Muscle of leg (tissue), 11 donors: Measurements from ENCODE around the gene ZBTB47. TPM values are rescaled to one million over a fixed set of nuclear protein-coding genes. Genes with fewer than 3 reads are reported as not detected.

Source experiments
- DNase-seq: peaks from one replicate; pipeline ENCODE4 v3.0.0; 2013
- H3K27ac ChIP-seq: one replicate; pipeline ENCODE4 v1.5.1; 2013; ENCODE audit warnings: mild to moderate bottlenecking, low read length, control low read depth
- H3K27me3 ChIP-seq: one replicate; pipeline ENCODE4 v1.6.1; 2013; ENCODE audit warnings: low read length; ENCODE audit not compliant: control insufficient read depth, insufficient read depth
- H3K36me3 ChIP-seq: one replicate; pipeline ENCODE4 v1.6.1; 2013; ENCODE audit warnings: low read length; ENCODE audit not compliant: control insufficient read depth, insufficient read depth
- H3K4me1 ChIP-seq: one replicate; pipeline ENCODE4 v1.6.1; 2013; ENCODE audit warnings: low read length; ENCODE audit not compliant: control insufficient read depth, insufficient read depth
- H3K4me3 ChIP-seq: one replicate; pipeline ENCODE4 v1.5.1; 2013; ENCODE audit warnings: low read length, control low read depth
- H3K9me3 ChIP-seq: replicated peaks from 2 replicates; pipeline ENCODE4 v1.6.1; 2013; ENCODE audit warnings: low read depth, low read length; ENCODE audit not compliant: control insufficient read depth
- WGBS: methylation state at CpG from one replicate; pipeline ENCODE4 v1.1.5; 2013; ENCODE audit warnings: missing lambda C conversion rate; ENCODE audit not compliant: insufficient coverage; 5-methylcytosine and 5-hydroxymethylcytosine counted together
- polyA plus RNA-seq, 8 donors: library from polyadenylated mRNA; unstranded; fragments of 120-200 nt; gene quantifications; one replicate each; pipeline versions ENCODE4 v1.2.1 to v1.2.3, GENCODE V29; 2013; ENCODE audit warnings: inconsistent platforms in 1 of 8, low replicate concordance in 1 of 8; ENCODE audit not compliant: insufficient read length in 8 of 8, insufficient read depth in 1 of 8
- total RNA-seq: library from RNA; stranded (reverse); fragments of 120-200 nt; gene quantifications from one replicate; pipeline ENCODE4 v1.2.4, GENCODE V29; 2013

ZBTB47 gene
- total and polyA plus RNA-seq, 9 donors, result 25.9 to 36.6 (median 31.4) TPM

- 68% methylated on average over 9 of the region's 10 CpGs for WGBS
- Histone ChIP-seq H3K27me3 (peaks cover 6% of the 10 kb centered on the region), H3K4me1 (peaks cover 11% of the 10 kb centered on the region), H3K9me3 (no peaks in the 10 kb centered on the region), H3K36me3 (peaks cover 23% of the 10 kb centered on the region), H3K27ac (no peak overlapping the region), H3K4me3 (no peak overlapping the region)
- no peak for DNase-seq
Measured at GRCh38 chr3:42690766-42691680, 37.5 kb downstream of the ZBTB47 start.

GRCh38 chr3:42691816-42692666 is 38.5 kb downstream of the ZBTB47 start:
- no peak for DNase-seq
- Histone ChIP-seq H3K4me3 (no peak overlapping the region), H3K27me3 (no peaks in the 10 kb centered on the region), H3K4me1 (peaks cover 8% of the 10 kb centered on the region), H3K9me3 (no peaks in the 10 kb centered on the region), H3K27ac (no peak overlapping the region), H3K36me3 (peaks cover 23% of the 10 kb centered on the region)
- WGBS, result 71% methylated on average over 5 of the region's 13 CpGs

- peaks cover 8% of the 10 kb centered on the region for H3K4me1 ChIP-seq
- H3K27ac ChIP-seq, result no peak overlapping the region
- no peak overlapping the region for H3K4me3 ChIP-seq
- no peaks in the 10 kb centered on the region for H3K27me3 ChIP-seq
- 97% methylated on average over 9 of the region's 17 CpGs for WGBS
- H3K9me3 ChIP-seq, result no peaks in the 10 kb centered on the region
- DNase-seq, result no peak
- H3K36me3 ChIP-seq, result peaks cover 23% of the 10 kb centered on the region
Measured at GRCh38 chr3:42692667-42693529, 39.4 kb downstream of the ZBTB47 start.

- Histone ChIP-seq H3K9me3 (no peaks in the 10 kb centered on the region), H3K4me1 (peaks cover 8% of the 10 kb centered on the region), H3K27me3 (no peaks in the 10 kb centered on the region), H3K36me3 (peaks cover 23% of the 10 kb centered on the region), H3K4me3 (no peak overlapping the region), H3K27ac (no peak overlapping the region)
- 53% methylated on average over 2 of the region's 4 CpGs for WGBS
- no peak for DNase-seq
Measured at GRCh38 chr3:42693530-42693930, 40.0 kb downstream of the ZBTB47 start.

- peaks cover 16% of the 10 kb centered on the region for H3K36me3 ChIP-seq
- no peaks in the 10 kb centered on the region for H3K9me3 ChIP-seq
- H3K4me3 ChIP-seq, result no peak overlapping the region
- DNase-seq, result no peak
- H3K27ac ChIP-seq, result no peak overlapping the region
- no peaks in the 10 kb centered on the region for H3K27me3 ChIP-seq
- peaks cover 4% of the 10 kb centered on the region for H3K4me1 ChIP-seq
Measured at GRCh38 chr3:42694366-42694765, 40.9 kb downstream of the ZBTB47 start.

GRCh38 chr3:42696356-42697288 is 43.1 kb downstream of the ZBTB47 start:
- no peak for DNase-seq
- Histone ChIP-seq H3K36me3 (peaks cover 11% of the 10 kb centered on the region), H3K4me1 (peaks cover 11% of the 10 kb centered on the region), H3K27me3 (no peaks in the 10 kb centered on the region), H3K9me3 (no peaks in the 10 kb centered on the region), H3K4me3 (no peak overlapping the region), H3K27ac (no peak overlapping the region)
- WGBS, result 60% methylated on average over 13 of the region's 19 CpGs

- no peaks in the 10 kb centered on the region for H3K9me3 ChIP-seq
- no peak for DNase-seq
- H3K27me3 ChIP-seq, result no peaks in the 10 kb centered on the region
- H3K4me3 ChIP-seq, result no peak overlapping the region
- peaks cover 18% of the 10 kb centered on the region for H3K4me1 ChIP-seq
- peaks cover 5% of the 10 kb centered on the region for H3K36me3 ChIP-seq
- no peak overlapping the region for H3K27ac ChIP-seq
- 77% methylated on average over 18 of the region's 18 CpGs for WGBS
Measured at GRCh38 chr3:42697289-42698051, 44.0 kb downstream of the ZBTB47 start.

- no peaks in the 10 kb centered on the region for H3K27me3 ChIP-seq
- H3K9me3 ChIP-seq, result no peaks in the 10 kb centered on the region
- H3K4me1 ChIP-seq, result peaks cover 25% of the 10 kb centered on the region
- H3K36me3 ChIP-seq, result no peaks in the 10 kb centered on the region
- no peak overlapping the region for H3K4me3 ChIP-seq
- WGBS, result 86% methylated on average over 6 of the region's 7 CpGs
- no peak for DNase-seq
- H3K27ac ChIP-seq, result no peak overlapping the region
Measured at GRCh38 chr3:42698216-42698910, 44.9 kb downstream of the ZBTB47 start.
